Osteoblast (primary cell): ENCODE results near the gene CDKL2. TPM values are rescaled to one million over a fixed set of nuclear protein-coding genes. Genes with fewer than 3 reads are reported as not detected.

Experiments
- DNase-seq: peaks from one replicate; pipeline ENCODE4 v3.0.0; 2011; ENCODE audit warnings: low spot score, mixed read lengths; ENCODE audit not compliant: insufficient read length; ENCODE audit errors: missing footprints
- H2AFZ ChIP-seq: 2 replicates; pipeline ENCODE4 v1.6.0; 2011; ENCODE audit warnings: mild to moderate bottlenecking, low read length
- H3K27ac ChIP-seq: 2 replicates; pipeline ENCODE4 v1.5.1; 2011; ENCODE audit warnings: mild to moderate bottlenecking, low read depth, low read length, moderate library complexity
- H3K27me3 ChIP-seq: 2 replicates; pipeline ENCODE4 v1.6.0; 2012; ENCODE audit warnings: mild to moderate bottlenecking, control low read depth, inconsistent platforms, low read length, moderate library complexity; ENCODE audit not compliant: insufficient read depth
- H3K36me3 ChIP-seq: 2 replicates; pipeline ENCODE4 v1.5.1; 2011; ENCODE audit warnings: mild to moderate bottlenecking, low read length, control low read depth, moderate library complexity; ENCODE audit not compliant: insufficient read depth
- H3K4me1 ChIP-seq: 2 replicates; pipeline ENCODE4 v1.5.1; 2011; ENCODE audit warnings: mild to moderate bottlenecking, low read length, control low read depth, moderate library complexity; ENCODE audit not compliant: insufficient read depth
- H3K4me2 ChIP-seq: 2 replicates; pipeline ENCODE4 v1.6.0; 2011; ENCODE audit warnings: mild to moderate bottlenecking, low read length; ENCODE audit not compliant: insufficient read depth
- H3K4me3 ChIP-seq: fragments of 200-600 bp; sonication (generic); 3 replicates; pipeline ENCODE4 v1.5.1; 2012; ENCODE audit warnings: mild to moderate bottlenecking, low read length, inconsistent platforms; ENCODE audit not compliant: insufficient read depth
- H3K79me2 ChIP-seq: 2 replicates; pipeline ENCODE4 v1.6.0; 2012; ENCODE audit warnings: mild to moderate bottlenecking, low read length, control low read depth, inconsistent platforms; ENCODE audit not compliant: insufficient read depth
- H3K9me3 ChIP-seq: 2 replicates; pipeline ENCODE4 v1.5.1; 2011; ENCODE audit warnings: low read depth, low read length, control low read depth
- H4K20me1 ChIP-seq: 2 replicates; pipeline ENCODE4 v1.6.0; 2012; ENCODE audit warnings: mild to moderate bottlenecking, low read length, control low read depth; ENCODE audit not compliant: insufficient read depth
- CTCF ChIP-seq: IDR thresholded peaks from 2 replicates; pipeline ENCODE4 v1.5.1; 2011; ENCODE audit warnings: mild to moderate bottlenecking, low read depth, low read length, moderate library complexity; ENCODE audit errors: extremely low read depth
- total RNA-seq: library from RNA; depleted of rRNA; stranded (reverse); fragments of >200 nt; gene quantifications from 2 replicates; pipeline ENCODE4 v1.2.3, GENCODE V29; 2012

The CDKL2 gene
- total RNA-seq, result 0.72 and 0.88 TPM in 2 replicates

- Histone ChIP-seq H3K27me3 (no peaks in the 10 kb centered on the region), H3K79me2 (no peaks in the 10 kb centered on the region), H3K4me2 (peak within 1 kb of the TSS; percentile 86), H3K9me3 (no peaks in the 10 kb centered on the region), H3K27ac (no peak within 1 kb of the TSS), H3K4me1 (peaks cover 13% of the 10 kb centered on the region), H3K36me3 (no peaks in the 10 kb centered on the region), H3K4me3 (peak within 1 kb of the TSS; percentile 81), H2AFZ (peak within 1 kb of the TSS; percentile 93), H4K20me1 (no peaks in the 10 kb centered on the region)
- peak; percentile 91 for DNase-seq
- no peak for TF ChIP-seq CTCF
Observed at GRCh38 chr4:75630174-75630936, at the start of gene CDKL2. TSS of gene CDKL2 (minus strand) at chr4:75630528. CDS start at chr4:75625988, 4,540 bp downstream.

- TF ChIP-seq CTCF, result no peak
- Histone ChIP-seq H4K20me1 (no peaks in the 10 kb centered on the region), H2AFZ (no peak overlapping the region), H3K4me3 (no peak overlapping the region), H3K27me3 (no peaks in the 10 kb centered on the region), H3K4me2 (no peak overlapping the region), H3K9me3 (no peaks in the 10 kb centered on the region), H3K79me2 (no peaks in the 10 kb centered on the region), H3K4me1 (peaks cover 3% of the 10 kb centered on the region), H3K36me3 (no peaks in the 10 kb centered on the region), H3K27ac (no peak overlapping the region)
- peak; percentile 14 for DNase-seq
Observed at GRCh38 chr4:75678965-75679364, 48.6 kb upstream of the CDKL2 start.

- no peak overlapping the region for H3K4me2 ChIP-seq
- peaks cover 8% of the 10 kb centered on the region for H3K4me1 ChIP-seq
- no peak overlapping the region for H2AFZ ChIP-seq
- H3K79me2 ChIP-seq, result no peaks in the 10 kb centered on the region
- H4K20me1 ChIP-seq, result no peaks in the 10 kb centered on the region
- no peak overlapping the region for H3K4me3 ChIP-seq
- no peaks in the 10 kb centered on the region for H3K9me3 ChIP-seq
- H3K27ac ChIP-seq, result no peak overlapping the region
- H3K27me3 ChIP-seq, result no peaks in the 10 kb centered on the region
- TF ChIP-seq CTCF, result no peak
- no peaks in the 10 kb centered on the region for H3K36me3 ChIP-seq
- no peak for DNase-seq
Observed at GRCh38 chr4:75678473-75678872, 48.1 kb upstream of the CDKL2 start.

GRCh38 chr4:75675004-75675531 is 44.7 kb upstream of the CDKL2 start:
- DNase-seq, result no peak
- peaks cover 32% of the 10 kb centered on the region for H3K79me2 ChIP-seq

More at GRCh38 chr4:75675004-75675531, 44.7 kb upstream of the CDKL2 start:
- H3K4me2 ChIP-seq, result no peak overlapping the region
- no peaks in the 10 kb centered on the region for H3K36me3 ChIP-seq
- no peaks in the 10 kb centered on the region for H3K9me3 ChIP-seq
- H3K27ac ChIP-seq, result no peak overlapping the region
- peaks cover 25% of the 10 kb centered on the region for H4K20me1 ChIP-seq
- H3K4me3 ChIP-seq, result no peak overlapping the region
- no peaks in the 10 kb centered on the region for H3K27me3 ChIP-seq
- no peak overlapping the region for H2AFZ ChIP-seq
- no peak for TF ChIP-seq CTCF
- H3K4me1 ChIP-seq, result peaks cover 23% of the 10 kb centered on the region
